Dermis microvascular lymphatic vessel endothelial cell (primary cell): ENCODE measurements around the gene GLS. TPM values are rescaled to one million over a fixed set of nuclear protein-coding genes. Genes with fewer than 3 reads are reported as not detected.
"Not testable (repeated sequence)": the region's sequence is repeated elsewhere in the genome, so short reads cannot be mapped to it uniquely, and the experiment has no call there.

Source experiments
- DNase-seq, 2 donors: peaks; one replicate each; pipeline versions ENCODE4 v3.0.0 to v3.0.0-alpha.2; 2010; ENCODE audit warnings: low read depth in 2 of 2
- total RNA-seq: library from RNA; depleted of rRNA; stranded (reverse); fragments of >200 nt; gene quantifications from 2 replicates; pipeline ENCODE4 v1.2.1, GENCODE V29; 2014

The GLS gene
- 117 and 142 TPM in 2 replicates for total RNA-seq

DNA sequence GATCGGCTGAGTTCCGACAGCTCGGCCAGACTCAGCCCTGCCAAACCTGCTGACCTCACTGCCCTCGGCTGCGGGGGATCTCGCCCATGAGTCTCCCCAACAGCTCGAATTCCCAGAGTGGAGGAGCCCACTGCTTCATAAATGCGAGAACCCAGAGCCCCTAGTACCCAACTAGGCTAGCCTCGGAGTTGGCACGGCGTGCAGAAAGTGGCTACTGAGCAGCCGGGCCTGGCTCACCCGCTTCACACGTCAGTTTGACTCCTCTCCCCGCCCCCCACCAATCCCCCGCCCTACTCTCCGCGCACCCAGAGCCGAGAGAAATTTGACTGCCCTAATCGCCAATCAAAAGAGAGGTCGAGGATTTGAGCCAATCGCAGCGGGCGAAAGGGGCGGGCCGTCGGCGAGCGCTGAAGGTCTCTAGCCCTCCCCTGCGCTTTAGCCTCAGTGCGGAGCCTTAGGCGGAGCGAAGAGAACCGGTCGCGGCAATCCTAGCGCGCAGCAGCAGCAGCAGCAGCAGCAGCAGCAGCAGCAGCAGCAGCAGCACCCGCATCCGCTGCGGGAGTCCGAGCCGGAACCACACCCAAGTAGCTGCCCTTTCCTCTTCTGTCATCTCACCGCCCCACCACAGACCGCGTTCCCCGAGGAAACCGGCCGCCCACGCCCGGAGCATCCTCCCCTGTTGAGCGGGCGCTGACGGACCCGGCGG, at the start of gene GLS:
Gene GLS, plus strand, starts transcription at position 444 of the 706 bp plus-strand sequence. CDS start 264 bp downstream, outside the sequence.
- peak; percentile 94 to 98 for DNase-seq

DNA sequence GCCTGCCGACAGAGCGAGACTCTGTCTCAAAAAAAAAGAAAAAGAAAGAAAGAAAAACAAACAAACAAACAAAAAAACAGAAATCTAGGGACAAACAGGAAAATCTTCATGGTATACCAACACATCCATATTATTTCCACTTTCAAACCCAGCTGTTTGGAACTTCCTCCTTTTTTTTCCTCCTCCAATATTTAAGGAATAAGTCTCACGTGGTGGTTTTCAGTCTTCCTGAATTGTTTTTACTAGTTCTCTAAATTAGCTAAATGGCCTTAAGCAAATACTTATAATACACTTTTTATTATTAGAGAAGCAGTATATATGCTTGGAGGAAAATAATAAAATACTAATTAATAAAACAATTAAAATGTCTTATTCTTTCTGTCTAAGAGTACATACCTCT, 48.7 kb upstream of the GLS start:
- DNase-seq: no peak

DNA sequence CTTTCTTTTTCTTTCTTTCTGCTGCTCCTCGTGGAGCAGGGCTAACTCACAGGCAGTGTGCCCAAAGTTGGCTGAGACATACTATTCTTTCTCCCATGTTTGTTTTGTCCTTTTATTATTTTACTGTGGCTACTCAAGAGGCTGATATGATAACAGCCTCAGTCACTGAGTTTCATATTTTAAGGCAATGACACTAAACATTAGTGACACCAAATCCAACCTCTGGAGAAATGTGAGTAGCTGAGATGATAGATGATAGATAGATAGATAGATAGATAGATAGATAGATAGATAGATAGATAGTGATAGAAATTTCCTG, 45.8 kb upstream of the GLS start:
- no peak for DNase-seq

DNA sequence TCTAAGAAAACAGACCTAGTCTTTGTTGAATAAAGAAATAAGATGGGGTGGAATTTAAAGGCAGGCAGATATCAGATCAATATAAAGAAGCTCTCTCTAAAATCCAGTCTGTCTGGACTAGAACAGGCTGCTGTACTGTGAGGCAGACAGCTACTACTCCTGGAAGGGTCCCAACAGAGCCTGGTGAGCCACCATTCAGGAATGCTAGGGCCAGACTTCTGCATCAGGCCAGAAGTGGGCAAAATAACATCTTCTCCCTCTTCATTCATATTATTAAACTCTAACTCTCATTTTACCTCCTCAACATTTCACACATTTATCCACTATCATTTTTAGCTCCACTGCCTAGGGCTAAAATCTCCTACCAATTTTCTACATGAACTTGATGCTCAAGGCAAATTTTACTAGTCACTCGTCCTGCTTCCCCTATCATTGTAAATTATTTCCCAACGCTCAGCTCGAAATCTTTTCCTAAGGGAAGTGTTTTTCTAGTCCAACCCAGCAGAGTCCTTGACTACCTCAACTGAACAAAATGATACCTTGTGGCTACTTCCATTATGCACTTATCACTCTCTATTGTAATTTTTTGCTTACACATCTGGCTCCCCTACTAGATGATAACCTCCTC, 45.2 kb upstream of the GLS start:
- peak in 1 of 2 donors; percentile 65 for DNase-seq

DNA sequence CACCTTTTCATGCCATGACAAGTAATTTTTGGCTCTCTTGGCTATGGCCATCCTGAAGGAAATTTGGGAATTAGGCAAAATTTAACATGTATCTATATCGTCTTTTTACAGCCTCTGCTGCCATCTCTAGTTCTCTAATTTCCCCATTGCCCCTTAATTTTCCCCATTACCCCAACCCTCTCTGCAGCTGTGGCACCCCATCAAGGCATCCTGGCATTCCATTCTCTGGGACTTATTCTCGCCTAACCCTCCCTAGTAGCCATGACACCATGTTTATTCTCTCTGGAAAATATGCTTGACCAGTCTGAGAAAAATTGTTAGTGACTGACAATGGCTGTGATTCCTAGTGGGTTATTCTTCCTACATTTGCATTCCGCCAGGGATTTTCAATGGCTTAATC, 43.9 kb upstream of the GLS start:
- DNase-seq: no peak

DNA sequence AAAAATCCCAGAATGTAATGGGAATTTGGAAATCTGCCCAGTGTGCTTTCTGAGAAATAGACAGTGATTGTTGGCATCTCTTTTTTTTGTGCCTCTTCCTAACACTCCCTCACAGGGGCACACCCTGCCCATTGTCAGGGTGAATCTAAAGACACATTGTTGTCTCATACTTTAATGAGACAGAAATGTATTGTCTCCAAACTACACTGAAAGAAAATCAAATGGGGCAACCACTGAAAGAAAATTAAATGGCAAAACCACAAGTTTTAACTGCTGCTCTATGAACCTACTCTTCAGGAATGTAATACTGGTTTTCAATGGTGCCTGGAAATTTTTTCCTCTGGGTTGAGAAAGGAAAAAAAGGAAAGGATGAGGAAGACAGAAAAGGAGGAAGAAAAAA, 43.2 kb upstream of the GLS start:
- no peak for DNase-seq

DNA sequence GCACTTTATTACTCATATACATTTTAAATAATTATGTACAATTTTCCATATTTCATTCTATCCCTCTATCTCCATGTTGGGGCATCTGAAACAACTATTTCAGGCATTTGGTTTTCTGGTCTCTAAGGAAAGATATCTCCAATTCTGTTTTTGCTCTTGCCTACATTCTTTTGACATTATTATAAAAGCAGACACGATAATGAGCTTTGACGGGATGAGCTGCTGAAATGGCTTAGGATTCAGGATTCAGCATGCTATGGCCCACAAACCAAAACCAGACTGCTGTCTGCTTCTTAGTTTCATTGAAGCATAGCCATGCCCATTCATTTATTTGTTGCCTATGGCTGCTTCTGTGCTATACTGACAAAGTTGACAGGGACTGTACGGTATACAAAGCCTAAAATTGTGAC, 42.7 kb upstream of the GLS start:
- DNase-seq: no peak

DNA sequence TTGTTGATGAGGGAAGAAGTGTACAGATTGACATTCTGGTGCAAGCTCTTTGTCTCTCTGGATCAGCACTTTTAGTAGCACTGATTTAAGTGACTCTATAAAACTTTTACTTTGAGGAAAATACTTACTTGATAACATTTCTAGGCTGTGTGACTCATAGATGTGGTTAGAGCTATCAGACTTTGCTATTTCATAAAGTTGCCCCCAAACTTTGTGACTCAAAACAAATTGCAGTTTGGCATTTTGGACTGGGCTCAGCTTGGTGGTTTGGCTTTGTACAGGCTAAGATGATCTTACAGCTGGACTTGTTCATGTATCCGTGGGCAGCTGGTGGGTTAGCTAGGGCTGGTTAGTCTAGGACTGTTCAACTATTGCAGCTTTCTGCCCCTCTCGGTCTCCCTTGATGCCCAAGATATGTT, 42.1 kb upstream of the GLS start:
- no peak for DNase-seq

DNA sequence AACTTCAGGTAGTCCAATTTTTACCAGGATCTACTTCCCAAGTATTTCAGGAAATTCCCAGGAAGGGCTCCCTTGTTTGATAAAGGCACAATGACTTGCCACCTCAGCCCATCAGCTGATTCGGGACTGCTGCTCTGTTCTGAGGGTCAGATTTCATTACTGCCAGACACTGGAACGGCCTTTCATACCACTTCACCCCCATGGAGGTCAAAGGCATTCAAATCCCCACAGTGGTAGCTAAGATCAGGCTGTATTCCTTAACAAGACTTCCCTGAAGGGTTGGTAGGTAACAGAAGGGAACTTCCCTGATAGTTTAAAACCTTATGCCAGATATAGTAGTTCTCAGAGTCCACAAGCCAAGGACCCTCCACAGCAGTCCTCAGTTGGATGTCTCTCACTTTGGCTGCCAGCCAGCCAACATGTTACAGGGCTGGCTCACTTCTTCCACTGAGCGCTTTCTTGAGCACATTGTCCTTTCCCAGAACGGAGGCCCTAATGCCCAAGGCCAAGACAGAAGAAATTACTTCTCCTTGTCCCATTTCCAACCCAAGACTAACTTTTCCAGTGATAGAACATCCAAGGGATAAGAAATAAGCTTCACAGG, 40.0 kb upstream of the GLS start:
- DNase-seq: peak in 1 of 2 donors; percentile 16

DNA sequence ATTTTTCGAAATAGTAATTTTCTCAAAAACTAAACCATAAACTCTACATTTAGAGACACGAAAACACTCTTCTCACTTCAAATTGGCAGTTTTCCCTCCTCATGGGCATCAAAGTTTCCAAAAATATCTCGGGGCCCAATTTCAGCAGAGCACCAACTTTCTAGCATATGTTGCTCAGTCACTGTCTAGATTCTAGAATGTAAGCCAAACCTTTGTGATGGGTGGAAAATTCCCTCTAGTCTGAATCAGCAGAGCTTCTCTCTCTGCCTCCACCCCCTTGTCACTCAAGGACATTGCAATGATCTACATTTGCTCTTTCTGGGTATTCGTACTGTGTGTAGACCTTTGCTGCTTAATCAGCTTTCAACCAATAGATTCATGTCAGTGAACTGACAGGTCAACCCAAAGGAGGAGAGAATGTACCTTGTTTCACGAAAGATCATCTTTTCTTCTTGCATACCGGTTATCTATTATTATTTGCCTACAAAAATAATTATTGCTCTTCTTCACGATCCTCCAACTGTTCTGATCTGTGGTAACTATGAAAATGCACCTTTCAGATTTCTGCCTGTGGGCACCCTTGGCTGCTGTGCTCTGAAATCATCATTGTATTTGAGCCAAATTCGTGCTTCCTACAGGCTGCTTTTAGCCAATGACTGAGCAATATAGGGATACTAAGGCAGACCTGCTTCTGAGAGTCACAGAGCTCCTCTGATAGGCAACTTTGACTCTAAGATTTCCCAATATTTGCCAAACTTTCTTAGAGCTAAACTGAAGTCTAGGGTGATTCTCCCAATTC, 38.7 kb upstream of the GLS start:
- no peak for DNase-seq

DNA sequence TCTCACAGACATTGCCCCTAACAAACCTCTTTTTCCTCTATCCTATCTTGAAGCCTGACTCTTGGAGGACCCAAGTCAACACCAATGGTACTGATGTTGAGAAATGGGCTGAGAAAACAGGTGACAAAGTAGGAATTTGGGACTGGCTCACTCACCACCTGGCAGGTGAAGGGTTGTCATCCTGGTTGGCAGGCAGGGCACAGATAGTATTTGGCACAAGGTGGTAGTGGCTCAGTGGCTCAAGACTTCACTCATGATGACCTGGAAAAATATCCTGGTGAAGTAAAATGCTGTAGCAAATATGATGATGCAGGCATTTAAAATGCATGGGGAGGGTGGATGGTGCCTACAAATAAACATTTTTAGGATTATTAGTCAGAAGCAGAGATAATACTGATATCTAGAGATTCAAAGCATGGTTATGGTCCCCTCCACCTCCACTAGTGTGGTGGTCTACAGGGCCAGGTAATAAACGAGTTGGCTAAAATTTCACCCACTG, 38.0 kb upstream of the GLS start:
- no peak for DNase-seq

DNA sequence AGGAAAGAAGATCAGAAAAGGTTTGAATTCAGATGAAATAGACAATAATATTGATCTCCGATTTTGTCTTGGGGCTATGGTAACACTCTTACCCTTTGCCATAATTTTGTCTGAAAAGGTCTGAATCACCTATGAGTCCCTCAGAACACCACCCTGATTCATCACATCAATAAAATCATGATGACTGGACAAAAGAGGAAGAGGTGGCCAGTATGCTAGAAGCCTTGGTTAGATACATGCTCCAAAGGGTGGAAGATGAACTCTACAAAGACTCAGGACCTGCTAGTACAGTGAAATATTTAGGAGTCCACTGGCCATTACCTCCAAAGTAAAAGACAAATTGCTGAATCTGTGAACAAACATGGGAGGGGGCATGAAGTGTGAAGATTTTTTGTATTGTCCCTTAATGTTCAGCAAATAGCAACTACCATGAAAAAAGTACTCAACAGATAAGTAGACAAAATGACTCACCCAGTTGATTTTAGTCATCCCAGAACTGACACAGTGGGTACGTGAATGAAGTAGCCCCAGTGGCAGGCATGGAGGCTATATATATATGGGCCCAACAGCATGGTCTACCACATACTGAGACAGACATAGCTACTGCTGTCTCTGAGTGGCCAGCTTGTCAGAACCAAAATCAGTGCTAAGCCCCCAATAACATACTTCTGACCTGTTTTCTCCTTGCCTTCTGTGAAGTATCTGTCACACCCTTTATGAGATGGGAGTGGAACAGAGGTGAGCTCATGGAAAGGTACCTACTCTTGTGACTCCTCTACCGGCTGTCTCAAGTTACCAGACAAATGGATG, 36.5 kb upstream of the GLS start:
- DNase-seq: no peak

DNA sequence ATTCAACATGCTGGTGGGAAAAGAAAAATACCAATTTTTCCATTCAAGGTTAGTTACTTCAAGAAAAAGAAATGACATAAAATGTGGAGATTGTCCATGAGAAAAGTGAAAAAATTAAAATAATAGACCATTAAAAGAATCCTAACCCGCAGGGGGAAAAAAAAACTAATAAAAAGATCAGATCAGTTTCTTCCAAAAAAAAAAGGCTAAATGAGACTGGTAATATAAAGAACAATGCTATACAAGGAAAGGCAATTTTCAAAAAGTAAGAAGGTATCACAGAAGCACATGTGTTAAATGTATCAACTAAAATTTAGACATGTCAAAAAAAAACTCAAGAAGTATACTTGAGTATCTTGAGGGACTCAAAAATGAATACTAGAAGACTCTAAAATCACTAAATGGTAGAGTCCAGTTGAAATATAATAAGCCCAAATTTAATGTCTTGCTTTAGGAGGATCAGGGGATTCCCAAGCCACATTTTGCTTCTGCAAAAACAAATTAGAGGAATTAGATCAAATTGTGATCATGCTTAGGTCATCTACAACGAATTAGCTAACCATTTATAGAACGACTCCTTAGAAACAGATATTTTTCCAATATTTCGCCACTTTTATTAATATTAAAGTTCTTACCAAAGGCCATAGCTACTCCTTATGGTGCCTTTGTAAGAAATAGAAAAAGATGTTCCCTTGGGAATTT, 35.8 kb upstream of the GLS start:
- no peak for DNase-seq

DNA sequence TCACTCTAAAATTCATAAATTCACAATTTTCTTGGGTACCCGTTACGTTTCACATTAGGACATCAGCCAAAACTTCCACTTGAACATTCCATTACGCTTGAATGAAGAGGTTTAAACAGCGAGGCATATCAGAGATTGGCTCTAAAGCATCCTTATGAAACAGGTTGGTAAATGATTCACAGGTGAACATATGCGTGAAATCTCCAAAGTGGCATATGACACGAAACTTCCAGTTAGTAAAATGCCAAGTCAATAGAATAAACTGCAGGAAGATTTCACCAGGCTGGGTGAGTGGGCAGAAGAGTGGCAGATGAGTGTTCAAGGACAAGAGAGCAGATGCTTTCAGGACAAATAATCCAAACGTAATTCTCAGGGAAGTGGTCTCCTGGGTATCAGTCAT, 33.9 kb upstream of the GLS start:
- no peak for DNase-seq

DNA sequence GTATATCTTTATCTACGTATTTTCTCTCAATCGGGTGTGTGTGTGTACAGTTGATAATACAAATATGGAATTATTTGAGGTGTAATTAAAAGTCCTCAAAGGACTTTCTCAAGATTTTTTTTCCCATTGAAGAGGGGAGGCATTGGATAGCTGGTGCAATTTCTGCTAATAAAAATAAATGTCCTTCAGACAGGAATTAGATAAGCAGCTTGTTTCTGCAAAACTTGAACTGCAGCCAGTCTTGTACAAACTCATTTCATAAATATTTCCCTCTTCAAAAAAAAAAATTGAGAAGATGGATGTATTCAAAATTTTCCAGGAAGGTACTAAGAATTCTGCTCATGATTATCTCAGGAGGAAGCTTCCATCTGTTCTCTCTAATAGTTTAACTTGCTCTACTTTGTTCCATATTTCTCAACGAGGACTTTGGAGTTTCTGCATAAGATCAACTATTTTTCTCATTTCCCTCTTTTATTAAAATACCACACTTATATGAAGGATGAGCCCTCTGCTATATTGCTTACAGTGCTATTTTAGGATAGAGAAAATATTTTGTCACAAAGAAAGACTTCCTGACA, 33.0 kb upstream of the GLS start:
- DNase-seq: peak in 1 of 2 donors; percentile 84

DNA sequence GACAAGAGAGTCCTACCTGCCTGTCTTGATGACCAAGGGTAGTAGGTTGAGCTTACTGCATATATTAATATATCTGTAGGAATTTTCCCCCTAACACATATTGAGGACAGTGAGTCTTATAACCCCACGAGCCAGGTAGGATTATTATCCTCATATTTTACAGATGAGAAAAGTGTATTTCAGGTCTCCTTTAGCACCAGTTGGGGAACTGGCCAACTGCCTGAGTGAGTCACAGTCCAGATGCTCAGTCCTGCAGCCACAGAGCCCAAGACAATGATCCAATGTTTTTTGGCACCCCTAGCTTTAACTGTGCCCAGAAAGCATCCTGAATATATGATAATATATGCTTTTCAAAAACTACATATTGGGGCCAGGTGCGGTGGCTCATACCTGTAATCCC, 30.8 kb upstream of the GLS start:
- DNase-seq: peak in 1 of 2 donors; percentile 62

DNA sequence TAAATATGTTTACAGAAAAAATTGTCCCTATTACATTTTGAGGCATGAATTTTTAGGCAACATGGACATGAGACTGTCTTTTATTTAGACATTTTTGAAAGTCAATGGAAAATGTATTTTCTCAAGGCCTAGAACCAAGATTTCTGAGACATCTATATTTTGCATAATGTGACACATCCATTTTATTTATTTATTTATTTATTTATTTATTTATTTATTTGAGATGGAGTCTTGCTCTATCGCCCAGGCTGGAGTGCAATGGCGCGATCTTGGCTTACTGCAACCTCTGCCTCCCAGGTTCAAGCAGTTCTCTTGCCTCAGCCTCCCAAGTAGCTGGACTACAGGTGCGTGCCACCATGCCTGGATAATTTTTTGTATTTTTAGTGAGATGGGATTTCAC, 27.6 kb upstream of the GLS start:
- DNase-seq: not testable (repeated sequence)

DNA sequence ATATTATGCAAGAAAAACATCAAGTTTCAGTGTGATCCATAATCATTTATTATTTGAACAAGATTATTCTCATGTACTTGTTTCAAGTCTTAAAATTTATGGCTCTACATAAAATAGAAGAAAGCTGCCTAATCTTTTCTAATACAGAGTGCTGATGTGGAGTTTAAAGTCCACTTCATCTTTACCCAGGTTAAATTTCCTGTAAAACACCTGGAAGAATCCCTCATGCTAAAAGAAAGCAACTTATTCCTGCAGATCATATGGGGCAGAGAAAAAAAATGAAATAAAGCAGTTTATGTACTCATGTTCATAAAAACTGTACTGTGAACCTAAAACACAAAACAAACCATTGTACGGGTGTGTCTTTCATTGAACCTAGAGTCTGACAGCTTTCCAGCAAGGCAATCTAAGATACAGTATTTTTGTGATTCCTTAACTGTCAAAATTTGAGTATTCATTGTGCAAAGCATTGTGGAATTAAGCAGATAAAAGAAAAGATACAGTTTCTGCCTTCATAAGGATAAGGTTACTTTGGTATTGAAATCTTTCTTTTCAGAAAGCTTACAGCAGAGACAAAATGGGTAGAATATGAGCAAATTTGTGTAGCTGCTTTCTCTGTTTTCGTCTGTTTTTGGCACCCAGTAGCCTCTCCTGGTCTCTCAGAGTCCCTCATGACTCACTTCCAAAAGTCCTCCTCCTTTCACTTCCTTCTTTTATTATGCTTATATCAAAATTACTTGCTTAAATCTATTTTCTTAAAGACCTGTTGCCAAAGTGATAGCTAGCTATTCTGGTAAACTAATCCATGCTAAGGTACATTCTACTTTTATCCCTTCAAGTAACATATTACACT, 26.9 kb upstream of the GLS start:
- DNase-seq: peak in 1 of 2 donors; percentile 28

DNA sequence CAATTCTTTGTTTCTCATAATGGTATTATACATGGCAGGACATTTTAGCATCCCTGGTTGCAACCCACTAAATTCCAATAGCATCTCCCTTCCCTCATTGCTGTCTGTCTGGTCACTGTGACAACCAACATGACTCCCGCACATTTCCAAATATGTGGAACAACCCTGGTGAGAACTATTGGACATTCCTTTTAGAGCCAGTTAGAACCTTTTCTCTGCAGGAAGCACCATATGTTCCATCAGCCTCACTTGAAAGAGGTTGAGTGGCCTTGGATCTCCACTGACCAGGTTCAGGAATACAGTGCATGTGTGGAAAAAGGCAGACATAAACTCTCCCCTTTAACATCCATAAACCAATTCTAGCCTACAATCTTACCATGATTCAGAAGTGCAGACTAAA, 25.9 kb upstream of the GLS start:
- no peak for DNase-seq
